Measurements from ENCODE around the gene SLC6A9. TPM values are rescaled to one million over a fixed set of nuclear protein-coding genes. Genes with fewer than 3 reads are reported as not detected.

SLC6A9 gene
- total RNA-seq, 1 donor from 2014 or later, result 6.5 TPM

DNA sequence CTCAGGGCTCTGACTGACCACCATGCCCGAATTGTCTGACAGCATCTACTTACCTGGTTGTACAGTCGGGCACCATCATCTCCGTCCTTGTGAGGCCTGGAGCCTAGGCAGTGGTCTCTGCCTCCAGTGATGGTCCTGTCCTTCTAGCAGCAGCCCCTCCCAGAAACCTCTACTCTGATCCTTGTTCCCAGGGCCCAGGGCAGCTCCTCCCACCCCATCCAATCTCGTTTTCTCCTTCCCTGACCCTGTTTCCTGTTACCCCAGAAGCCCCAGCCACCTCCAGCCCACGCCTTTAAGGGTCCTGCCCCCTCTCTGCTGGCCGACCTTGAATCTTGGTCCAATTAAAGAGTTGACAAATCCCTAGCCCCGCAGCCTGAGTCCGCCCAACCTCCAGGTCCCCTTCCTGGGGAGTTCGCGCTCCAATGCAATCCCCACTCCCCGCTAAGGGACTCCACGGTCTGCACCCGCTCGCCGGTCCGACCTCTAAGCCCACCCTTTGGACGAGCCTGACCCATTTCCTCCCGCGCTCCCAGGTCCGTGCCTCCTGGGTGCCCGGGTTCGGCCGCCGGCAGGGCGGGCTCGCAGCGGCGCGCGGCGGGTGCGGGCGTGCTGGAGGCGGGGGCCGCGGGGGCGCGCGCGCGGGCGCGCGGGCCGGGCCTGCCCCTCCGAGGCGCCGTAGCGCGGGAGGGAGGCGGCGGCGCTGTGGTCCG, 52.6 kb downstream of the SLC6A9 start, which contains the start of gene B4GALT2:
Gene B4GALT2, plus strand, starts transcription at position 660 of the 710 bp plus-strand sequence. CDS start 1,951 bp downstream, outside the sequence.
- intact Hi-C loops (cut with DNase I), result no loop called here
- DNase-seq (ENCODE audit: low spot score) (no peak), ATAC-seq (no peak)

DNA sequence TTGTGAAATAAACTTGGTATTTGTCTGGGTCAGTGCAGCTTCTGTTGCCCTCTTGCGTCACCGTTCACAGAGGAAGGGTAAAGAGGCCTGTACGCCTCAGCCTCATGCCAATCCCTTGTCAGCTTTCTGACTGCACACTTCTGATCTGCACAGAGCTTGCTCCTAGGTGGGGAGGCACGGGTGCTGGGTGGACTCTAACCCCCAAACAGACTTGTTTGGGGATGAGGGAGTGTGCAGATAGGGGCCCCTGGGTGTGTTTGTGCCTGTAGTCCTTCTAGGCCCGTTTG, 53.1 kb downstream of the SLC6A9 start:
- ATAC-seq (no peak), DNase-seq (ENCODE audit: low spot score) (no peak)
- intact Hi-C loops (cut with DNase I), result no loop called here

DNA sequence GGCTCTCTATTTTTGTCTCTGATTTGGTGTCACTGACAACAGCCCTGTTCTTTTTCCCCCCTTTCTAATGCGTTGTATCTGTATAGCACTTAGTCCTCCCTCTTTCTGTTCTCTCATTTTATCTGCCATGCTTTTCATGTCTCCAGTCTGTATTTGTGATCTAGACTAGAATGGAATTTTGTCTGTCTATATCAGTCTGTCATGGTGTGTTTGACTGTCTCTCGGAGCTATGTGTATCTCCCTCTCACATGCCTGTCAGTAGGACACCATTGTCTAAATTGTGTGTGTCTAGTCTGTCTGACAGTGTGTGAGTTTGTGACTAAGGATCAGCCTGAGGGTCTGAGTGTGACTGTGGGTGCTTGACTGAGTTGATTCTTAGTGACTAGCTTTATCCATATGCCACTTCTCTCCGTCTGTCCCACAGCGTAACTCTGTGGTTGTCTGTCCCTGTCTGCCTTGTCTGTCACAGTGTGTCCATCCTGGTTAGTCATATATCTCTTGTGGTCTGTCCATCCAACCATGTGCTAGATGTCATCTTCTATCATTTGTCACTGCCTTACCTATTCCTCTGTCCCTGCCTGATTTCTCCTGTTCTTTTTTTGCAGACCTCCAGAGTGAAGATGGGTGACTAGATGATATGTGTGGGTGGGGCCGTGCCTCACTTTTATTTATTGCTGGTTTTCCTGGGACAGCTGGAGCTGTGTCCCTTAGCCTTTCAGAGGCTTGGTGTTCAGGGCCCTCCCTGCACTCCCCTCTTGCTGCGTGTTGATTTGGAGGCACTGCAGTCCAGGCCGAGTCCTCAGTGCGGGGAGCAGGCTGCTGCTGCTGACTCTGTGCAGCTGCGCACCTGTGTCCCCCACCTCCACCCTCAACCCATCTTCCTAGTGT, 53.6 kb downstream of the SLC6A9 start:
- DNase-seq (ENCODE audit: low spot score) (no peak), ATAC-seq (no peak)
- intact Hi-C loops (cut with DNase I), result no loop called here

DNA sequence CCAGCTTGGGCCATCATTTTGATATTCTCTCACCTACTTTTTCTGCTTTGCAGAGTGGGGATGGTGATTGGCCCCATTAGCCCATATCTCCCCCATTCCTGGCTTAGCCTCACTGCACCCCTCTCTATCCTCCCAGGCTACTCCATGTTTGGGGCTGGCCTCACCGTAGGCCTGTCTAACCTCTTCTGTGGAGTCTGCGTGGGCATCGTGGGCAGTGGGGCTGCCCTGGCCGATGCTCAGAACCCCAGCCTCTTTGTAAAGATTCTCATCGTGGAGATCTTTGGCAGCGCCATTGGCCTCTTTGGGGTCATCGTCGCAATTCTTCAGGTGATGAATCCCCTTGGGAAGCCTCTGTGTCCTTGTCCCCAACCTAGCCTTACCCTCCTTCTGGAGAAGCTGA, 54.4 kb downstream of the SLC6A9 start:
- intact Hi-C loops (cut with DNase I), result no loop called here
- no peak for ATAC-seq
- DNase-seq (ENCODE audit: low spot score), result no peak

DNA sequence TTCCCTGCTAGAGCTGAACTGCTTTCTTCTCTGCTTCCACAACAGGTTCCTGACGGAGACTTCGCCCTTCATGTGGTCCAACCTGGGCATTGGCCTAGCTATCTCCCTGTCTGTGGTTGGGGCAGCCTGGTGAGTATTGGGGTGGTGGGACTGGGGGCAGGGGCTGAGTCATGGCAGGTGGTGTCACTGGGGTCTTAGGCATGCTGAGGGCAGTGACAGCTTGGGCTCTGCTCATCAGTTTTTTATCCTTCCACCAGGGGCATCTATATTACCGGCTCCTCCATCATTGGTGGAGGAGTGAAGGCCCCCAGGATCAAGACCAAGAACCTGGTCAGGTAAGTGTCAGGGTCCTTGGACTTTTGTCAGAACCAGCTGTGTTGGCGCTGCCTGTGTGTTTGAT, 55.2 kb downstream of the SLC6A9 start:
- intact Hi-C loops (cut with DNase I), result no loop called here
- ATAC-seq (no peak), DNase-seq (ENCODE audit: low spot score) (no peak)

DNA sequence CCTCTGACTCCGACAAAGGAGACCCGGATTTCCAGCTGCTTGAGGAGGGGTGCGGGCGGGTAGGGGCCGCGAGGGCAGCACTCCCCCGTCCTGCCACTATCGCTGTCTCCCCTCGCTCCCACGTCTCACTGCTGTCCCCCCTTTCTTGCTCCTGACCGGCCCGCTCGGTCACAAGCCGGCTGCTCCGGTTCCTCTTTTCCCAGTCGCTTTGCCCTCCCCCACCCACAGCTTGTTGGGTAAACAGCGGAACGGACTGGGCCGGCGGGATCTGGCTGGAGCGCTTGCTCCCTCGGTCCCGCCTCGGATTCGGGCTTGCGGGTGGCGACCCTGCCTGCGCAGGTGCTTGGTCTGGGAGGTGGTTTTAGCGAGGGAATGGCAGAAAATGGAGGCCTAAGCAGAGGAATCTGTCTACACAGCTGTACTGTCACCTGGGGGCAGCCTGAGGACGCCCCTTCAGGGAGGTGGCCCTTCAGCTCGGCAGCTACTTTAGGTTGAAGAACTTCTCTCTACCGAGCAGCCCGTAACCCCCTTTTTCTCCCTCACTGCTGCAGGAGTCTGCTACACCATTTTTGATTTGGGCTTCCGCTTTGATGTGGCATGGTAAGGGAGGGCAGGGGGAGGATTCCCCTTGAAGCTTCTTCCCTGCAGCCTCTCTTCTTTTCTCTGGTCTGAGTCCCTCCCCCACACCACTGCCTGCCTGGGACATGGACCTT, 55.9 kb downstream of the SLC6A9 start:
- peak; percentile 83 for DNase-seq (ENCODE audit: low spot score)
- peak; percentile 31 for ATAC-seq
- intact Hi-C loops (cut with DNase I), result no loop called here

DNA sequence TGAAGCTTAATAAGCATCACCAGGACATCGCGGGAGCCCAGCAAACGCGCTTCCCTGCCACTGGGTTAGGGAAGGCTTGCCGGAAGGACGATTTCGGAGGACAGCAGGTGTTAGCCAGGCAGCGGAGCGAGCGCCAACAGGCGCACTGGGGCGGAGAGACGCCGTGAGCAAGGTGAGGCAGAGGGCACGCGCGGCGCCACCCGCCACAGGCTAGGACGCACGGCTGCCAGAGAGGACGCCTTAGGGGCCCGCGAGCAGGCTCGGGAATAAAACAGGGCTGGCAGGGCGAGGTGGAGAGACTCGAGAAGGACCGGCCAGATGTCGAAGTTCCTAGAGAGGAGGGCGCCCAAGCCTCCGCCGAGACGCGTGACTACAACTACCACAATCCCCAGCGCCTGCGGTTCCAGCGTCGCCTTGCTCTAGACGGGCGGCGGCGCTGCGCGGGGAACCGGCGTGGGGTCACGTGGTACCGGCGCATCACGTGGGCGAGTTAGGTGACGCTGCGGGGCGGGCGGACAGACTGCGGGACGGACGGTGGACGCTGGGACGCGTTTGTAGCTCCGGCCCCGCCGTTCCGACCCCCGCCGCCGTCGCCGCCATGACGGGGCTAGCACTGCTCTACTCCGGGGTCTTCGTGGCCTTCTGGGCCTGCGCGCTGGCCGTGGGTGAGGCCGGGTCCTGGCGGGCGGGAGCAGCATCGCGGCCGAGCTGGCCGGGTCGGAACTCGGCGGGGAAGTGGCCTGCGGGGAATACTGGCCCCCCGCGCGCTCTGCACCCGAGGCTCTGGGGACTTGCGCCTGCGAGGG, 56.6 kb downstream of the SLC6A9 start, which contains the start of gene ATP6V0B:
Gene ATP6V0B, plus strand, starts transcription at position 518 of the 806 bp plus-strand sequence. Its CDS starts 81 bp downstream, at position 599.
- peak; percentile 99 for DNase-seq (ENCODE audit: low spot score)
- intact Hi-C loops (cut with DNase I), result no loop called here
- peak; percentile 92 for ATAC-seq

DNA sequence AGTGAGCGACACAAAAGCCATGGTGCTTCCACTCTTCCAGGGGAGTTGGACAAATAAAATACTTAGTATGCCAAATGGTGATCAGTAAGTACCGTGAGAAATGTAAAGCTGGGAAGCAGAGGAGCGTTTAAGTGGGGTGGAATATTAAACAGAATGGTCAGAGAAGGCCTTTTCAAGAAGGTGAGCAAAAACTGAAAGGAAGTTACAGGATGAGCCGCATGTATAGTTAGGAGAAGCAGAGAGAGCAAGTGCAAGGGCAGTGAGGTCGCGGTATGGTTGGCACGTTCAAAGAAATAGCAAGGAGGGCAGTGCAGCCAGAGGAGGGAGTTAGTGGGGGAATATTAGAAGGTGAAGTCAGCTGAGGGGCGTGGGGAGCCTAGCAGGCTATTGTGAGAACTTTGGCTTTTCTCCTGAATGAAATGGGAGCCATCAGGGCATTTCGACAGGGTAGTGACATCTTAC, 57.2 kb downstream of the SLC6A9 start:
- intact Hi-C loops (cut with DNase I), result no loop called here
- ATAC-seq (no peak), DNase-seq (ENCODE audit: low spot score) (peak; percentile 54)

DNA sequence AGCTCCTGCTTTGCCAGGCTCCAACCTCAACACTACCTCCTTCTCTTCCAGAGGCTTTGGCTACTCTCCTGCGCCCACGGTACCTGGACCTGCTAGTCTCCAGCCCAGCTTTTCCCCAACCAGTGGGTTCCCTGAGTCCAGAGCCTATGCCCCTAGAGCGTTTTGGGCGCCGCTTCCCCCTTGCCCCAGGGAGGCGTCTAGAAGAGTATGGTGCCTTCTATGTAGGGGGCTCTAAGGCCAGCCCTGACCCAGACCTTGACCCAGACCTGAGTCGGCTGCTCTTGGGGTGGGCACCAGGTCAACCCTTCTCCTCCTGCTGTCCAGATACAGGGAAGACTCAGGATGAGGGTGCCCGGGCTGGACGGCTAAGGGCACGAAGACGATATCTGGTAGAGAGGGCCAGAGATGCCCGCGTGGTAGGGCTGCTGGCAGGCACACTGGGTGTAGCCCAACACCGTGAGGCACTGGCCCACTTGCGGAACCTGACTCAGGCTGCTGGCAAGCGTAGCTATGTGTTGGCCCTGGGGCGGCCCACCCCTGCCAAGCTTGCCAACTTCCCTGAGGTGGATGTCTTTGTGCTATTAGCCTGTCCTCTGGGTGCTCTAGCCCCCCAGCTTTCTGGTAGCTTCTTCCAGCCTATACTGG, 59.8 kb downstream of the SLC6A9 start:
- intact Hi-C loops (cut with DNase I), result no loop called here
- DNase-seq (ENCODE audit: low spot score), result no peak
- ATAC-seq, result no peak

DNA sequence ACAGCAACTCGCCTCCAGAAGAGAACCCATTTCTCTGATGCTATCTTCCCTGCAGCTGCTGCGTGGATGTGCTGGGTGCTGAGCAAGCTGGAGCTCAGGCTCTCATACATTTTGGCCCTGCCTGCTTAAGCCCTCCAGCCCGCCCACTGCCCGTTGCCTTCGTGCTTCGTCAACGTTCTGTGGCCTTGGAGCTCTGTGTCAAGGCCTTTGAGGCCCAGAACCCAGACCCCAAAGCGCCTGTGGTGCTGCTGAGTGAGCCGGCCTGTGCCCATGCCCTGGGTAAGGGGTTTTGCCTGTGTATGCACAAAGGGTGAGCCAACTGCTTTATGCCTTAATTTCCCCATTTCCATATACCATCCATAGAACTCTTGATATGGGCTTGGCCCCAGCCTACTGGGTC, 60.4 kb downstream of the SLC6A9 start:
- ATAC-seq, result no peak
- intact Hi-C loops (cut with DNase I), result no loop called here
- DNase-seq (ENCODE audit: low spot score), result no peak

DNA sequence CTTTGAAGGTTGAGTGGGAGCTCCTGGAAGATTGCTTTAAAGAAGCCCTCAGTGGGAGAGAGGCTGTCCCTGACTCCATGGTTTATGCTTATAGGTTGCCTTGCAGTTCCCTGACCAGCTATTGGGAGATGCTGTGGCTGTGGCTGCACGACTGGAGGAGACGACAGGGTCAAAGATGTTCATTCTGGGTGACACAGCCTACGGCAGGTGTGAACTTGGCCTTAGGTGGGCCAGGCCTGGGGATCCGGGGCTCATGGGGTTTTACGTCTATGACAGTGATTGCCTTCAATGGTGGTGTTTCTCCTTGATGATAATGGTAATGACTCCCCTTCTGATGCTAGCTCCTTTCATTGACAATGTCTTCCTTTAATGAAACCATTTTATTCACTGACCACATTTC, 60.8 kb downstream of the SLC6A9 start:
- no peak for ATAC-seq
- intact Hi-C loops (cut with DNase I), result no loop called here

DNA sequence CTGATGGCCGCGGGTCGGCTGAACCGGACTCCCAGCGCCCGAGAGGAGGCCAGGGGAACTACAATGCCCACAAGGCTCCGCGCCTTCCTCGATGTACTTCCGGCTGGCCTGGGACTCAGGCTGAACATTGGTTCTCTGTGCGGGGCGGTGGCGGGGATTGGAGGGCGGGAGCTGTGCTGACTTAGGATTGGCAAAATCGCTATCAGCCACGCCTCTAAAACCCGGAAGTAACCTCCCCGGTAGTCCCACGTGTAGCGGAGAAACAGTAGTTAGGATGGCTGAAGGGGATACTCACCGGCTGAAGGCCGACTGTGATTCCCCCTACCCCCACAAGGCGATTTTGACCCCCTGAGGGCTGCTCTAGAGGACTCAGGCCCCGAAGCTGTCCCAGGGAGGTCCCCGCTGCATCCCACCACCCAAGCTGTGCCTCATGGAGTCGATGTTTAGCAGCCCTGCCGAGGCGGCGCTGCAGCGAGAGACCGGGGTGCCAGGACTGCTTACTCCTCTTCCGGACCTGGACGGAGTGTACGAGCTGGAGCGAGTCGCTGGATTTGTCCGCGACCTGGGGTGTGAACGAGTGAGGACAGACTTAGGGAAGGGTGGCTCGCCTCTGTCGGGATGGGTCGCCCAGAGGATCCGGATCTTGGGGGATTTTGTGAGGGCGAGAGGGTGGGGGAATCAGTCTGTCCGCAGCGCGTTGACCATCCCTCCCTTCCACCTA, 61.4 kb downstream of the SLC6A9 start, which contains the start of gene DPH2:
Gene DPH2, plus strand, starts transcription at position 265 of the 721 bp plus-strand sequence. Its CDS starts 166 bp downstream, at position 431.
- intact Hi-C loops (cut with DNase I), result no loop called here
- peak; percentile 96 for ATAC-seq
- peak; percentile 97 for DNase-seq (ENCODE audit: low spot score)

More for the DNA sequence above, 60.8 kb downstream of the SLC6A9 start:
- no peak for DNase-seq (ENCODE audit: low spot score)

DNA sequence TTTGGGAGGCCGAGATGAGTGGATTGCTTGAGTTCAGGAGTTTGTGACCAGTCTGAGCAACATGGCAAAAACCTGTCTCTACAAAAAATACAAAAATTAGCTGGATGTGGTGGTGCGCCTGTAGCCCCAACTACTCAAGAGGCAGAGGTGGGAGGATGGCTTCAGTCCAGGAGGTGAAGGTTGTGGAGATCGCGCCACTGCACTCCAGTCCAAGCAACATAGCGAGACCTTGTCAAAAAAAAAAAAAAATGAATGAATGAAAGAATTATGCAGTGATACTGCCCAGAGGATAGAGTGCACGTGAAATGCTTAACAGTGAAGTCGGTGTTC, 61.9 kb downstream of the SLC6A9 start:
- ATAC-seq (no peak), DNase-seq (ENCODE audit: low spot score) (no peak)
- intact Hi-C loops (cut with DNase I), result no loop called here

DNA sequence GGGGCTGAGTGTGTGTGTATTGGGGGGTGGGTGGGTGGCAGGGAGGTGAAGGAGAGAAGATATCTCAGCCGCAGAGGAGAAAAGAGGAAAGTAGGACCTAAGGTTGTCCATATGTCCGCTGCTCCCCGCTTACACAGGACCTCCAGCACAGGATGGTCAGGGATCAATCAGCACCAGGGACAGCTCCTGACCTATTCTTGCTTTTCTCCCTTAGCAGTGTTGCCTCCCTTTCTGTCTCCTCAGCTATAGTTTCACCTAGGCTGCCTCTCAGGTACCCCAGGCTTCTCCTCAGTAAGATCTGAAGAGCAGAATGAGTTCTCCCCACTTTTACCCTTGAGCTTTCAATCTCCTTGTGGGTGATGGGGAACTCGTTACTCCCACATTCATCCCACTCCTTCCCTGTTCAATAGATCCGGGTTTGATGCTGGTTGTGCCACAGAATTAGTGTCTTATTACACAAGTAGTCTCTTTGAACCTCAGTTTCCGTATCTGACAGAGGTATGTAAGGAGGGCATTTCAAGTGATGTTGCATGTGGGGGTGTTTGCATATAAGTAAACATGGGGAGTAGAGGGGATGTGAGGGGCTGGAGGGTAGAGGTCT, 62.8 kb downstream of the SLC6A9 start:
- DNase-seq (ENCODE audit: low spot score) (no peak), ATAC-seq (no peak)

DNA sequence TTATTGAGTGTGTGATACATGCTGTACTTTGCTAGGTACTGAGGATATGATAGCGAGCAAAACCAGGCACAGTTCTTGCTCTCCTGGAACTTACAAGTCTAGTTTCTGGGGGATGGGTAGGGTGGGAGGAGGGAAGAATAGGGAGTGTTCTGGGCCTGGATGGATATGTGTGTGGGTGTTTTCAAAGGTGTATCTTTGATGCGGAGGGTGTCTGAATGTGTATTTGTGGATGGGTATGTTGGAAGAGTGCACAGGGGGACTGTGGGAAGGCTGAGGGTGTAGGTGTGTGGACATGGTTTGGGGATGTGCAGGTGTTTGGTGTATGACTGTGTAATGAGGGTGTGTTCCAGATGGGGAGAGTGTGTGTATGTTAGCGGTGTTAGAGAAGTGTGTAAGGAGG, 65.9 kb downstream of the SLC6A9 start:
- intact Hi-C loops (cut with DNase I), result no loop called here
- no peak for ATAC-seq
- no peak for DNase-seq (ENCODE audit: low spot score)

More for the DNA sequence above, 62.8 kb downstream of the SLC6A9 start:
- intact Hi-C loops (cut with DNase I), result no loop called here

DNA sequence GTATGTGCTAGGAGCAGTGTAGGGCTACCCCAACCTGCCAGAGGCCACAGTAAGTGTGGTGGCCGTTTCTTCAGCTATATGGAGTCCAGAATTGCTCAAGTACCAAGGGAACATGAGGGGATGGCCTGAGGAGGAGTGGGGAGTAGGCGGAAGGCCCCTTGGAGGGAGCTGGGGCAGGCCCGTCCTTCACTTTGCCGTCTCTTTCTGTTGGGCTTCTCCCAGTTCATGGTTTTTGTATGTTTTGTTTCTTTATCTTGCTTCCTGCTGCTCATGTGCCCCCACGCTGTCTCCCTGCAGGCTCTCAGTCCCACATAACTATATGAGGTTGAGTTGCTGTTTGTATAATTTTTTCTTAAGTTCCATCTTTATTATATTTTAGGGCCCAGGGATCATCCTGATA, 67.4 kb downstream of the SLC6A9 start:
- no peak for DNase-seq (ENCODE audit: low spot score)
- intact Hi-C loops (cut with DNase I), result no loop called here
- no peak for ATAC-seq

DNA sequence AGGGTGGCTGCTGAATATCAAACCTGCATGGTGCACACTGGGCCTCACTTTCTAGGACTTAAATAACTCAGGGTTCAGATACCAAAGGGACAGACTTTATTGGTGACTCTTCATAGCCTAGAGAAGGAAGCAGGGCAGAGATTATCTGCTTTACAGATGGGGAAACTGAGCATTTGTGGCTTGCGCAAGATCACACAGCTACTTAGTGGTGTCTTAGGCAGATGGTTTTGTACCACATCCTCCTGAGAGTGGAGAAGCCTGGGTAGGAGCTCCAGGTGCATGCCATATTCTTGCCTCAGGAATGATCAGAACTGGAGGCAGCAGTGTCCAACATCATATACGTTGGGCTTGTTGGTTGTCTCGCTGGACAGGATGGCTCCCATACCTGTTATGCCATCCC, 68.3 kb downstream of the SLC6A9 start:
- DNase-seq (ENCODE audit: low spot score), result no peak
- ATAC-seq, result no peak
- intact Hi-C loops (cut with DNase I), result no loop called here
